Measurements from ENCODE around the gene NEK10.
"Not testable (repeated sequence)": the region's sequence is repeated elsewhere in the genome, so short reads cannot be mapped to it uniquely, and the experiment has no call there.

NEK10 gene

DNA sequence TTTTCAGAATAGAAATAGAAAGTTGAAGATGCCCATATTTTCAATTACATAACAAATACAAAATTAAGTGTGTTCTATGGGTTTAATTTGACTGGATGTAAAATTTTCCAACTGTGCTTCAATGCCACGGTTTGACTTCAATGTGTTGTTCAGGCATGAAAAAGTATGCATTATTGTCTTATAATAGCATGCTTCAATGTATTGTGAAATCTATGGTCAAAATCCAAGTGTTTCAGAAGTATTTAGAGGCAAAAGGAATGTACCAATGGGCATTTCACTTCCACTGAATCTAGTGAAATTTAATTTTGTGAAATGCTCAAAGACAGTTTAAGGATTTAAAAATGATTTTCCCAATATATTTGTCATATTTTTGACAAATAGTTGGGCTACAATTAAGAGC is 16.0 kb downstream of the NEK10 start:
- DNase-seq, result no peak

- DNase-seq, result no peak
These were observed 17.1 kb downstream of the NEK10 start for GRCh38 chr3:27352047-27352446.

- no peak for DNase-seq
These were observed 19.4 kb downstream of the NEK10 start for GRCh38 chr3:27349832-27350231.

DNA sequence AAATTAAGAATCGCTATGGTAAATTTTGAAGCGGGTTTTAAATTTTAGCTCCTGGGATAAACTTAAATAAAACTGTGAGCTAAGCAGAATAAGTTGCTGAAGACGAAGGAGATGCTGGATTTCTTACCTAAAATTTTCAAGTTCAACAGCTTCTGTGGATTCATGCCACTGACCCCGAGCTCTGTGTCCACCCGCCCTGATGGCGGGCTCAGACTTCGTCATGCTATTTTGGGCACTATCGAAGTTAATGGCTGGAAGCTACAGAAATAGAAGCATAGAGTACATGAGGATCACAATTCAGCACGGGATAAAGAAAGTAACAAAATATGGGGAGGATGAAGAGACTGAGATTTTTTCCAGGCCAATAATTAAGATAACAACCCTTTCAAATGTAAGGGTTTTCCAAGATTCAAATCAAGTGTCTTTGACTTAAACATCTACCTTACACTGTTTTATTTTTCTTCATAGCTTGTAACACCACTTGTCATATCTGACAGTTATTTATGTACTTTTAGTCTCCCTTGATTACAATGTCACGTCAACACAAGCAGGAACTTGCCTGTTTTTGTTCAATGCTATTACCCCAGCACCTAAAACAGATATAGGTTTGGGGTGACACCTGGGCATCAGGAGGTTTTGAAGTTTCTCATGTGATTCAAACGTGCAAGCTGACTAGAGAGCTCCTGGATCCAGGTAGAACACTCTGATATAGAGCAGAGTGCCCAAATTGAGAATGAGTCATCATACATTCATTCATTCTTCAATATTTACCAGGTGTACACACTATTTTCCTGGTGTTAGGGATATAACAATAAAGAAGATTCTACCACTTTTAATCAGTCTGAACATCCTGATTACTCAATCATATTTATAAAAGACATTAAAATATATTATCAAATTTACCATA is 23.0 kb downstream of the NEK10 start:
- no peak for DNase-seq

DNA sequence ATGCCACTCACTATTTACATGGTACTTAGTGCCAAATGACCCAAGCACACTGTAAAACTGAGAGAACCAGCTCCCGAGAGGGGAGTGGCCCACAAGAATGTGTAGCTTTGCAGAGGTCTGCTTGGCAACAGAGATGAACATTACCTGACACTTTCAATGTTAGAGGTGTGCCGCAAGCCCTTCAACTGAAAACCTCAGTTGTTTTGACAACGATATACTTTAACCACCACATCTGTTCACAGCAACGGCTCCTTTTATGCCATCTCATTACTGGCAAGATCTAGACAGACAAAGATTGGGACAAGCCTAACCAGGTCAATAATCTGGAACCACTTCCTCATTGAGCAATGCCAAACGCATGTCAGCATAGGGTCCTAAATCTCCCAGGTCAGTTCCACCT is 23.7 kb downstream of the NEK10 start:
- no peak for DNase-seq

- no peak for DNase-seq
These were observed 24.1 kb downstream of the NEK10 start for GRCh38 chr3:27345045-27345444.

DNA sequence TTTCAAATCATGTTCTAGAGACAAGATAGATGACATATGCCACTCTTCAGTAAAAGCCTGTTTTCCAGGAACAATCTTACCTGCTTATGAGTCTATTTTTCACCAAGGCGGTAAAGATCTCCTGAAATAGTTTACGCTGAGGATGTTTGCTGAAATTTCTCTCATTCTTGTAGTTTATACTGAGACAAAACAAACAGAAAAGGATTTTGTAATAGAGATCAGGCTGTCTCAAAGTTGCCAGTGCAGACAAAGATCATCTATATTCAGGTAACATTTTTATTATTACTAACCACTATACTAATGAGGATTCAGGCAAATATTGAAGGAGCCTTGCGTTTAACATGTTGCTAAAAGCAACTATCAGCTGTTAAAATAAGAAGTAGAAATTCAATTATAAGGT is 25.0 kb downstream of the NEK10 start:
- no peak for DNase-seq

DNA sequence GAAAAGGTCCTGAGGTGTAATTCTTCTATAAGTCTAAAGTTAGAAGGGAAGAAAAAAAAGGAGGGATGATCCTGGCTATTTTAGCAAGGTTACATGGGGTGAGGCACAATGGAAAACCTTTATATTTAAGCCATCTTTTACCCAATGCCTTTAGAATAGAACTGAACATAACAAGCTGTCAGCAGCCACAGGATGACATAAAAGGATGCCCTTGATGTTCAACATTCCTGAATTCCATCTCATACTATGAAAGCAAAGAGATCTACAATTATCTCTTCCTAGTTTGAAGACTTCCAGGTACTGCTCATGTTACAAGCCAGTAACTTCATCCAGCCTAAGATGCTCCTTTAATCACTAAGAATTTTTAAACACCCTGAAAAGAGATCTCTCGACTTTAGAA is 26.9 kb downstream of the NEK10 start:
- no peak for DNase-seq

- no peak for DNase-seq
These were observed 28.6 kb downstream of the NEK10 start for GRCh38 chr3:27340534-27340933.

DNA sequence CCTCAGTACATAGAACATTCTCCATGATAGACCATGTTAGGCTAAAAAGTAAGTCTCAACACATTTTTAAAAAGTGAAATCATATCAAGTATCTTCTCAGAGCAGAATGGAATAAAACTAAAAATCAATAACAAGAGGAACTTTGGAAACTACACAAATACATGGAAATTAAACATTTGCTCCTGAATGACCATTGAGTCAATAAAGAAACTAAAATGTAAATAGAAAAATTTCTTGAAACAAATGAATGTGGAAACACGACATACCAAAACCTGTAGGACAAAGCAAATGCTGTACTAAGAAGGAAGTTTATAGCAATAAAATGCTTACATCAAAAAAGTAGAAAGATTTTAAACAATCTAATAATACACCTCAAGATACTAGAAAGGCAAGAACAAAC is 33.6 kb downstream of the NEK10 start:
- DNase-seq, result no peak

DNA sequence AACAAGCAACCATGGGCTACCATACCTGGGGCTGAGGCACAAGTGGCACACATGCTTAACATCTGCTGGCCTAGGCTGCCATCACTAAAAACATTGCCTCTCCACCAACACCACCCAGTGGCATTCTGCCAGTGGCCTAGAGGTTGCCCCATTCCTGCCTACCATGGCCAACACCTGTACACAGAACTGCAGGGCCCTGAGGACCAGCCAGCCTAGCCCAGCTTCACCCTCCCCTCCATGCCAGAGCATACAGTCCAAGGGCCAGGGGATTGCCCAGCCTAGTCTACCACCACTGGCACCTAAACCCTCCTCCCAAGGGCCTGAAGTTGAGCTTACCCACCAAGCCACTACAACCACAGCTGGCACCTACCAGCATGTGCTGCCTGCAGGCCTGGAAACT is 35.3 kb downstream of the NEK10 start:
- DNase-seq, result no peak

GRCh38 chr3:27328982-27329762 is 40.0 kb downstream of the NEK10 start:
- DNase-seq, result not testable (repeated sequence)

DNA sequence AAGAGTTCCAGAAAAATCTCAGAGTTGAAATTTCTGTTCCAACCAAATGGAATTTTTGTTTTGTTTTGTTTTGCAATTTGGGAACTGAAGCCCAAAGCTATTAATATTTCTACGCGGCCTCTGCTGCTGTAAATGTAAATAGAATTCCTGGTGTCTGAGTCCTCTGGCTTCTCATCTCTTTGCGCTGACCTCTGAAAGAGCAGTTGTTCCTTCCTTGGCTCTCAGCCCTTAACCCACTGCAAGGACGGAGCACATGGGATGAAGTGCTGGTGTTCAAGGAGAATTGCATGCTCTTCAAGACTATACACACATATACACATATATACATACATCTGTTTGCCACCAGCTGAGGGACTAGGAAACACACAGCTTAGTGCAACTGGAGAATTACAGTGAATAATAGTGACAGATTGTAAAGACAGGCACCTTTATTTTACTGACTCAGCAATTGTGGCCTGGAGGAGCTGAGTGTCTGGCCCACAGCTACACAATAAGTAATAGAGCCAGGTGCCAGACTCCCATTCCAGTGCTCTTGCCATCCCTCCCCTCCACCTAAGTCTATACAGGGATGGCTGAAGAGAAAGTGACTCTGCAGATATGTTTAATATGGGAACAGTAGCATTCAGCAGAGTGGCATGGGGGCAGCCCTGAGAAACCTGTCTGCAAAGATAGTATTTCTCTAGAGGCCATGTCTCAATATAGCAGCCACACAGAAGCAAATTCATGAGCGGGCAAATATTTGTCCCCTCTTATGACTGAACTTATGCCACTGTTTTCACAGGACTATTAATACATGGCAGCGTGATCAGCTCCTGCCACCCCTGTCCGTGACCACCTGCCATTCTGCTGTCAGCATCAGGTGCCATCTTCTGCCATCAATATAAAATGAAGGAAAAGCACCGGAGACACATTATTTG is 42.3 kb downstream of the NEK10 start:
- no peak for DNase-seq

DNA sequence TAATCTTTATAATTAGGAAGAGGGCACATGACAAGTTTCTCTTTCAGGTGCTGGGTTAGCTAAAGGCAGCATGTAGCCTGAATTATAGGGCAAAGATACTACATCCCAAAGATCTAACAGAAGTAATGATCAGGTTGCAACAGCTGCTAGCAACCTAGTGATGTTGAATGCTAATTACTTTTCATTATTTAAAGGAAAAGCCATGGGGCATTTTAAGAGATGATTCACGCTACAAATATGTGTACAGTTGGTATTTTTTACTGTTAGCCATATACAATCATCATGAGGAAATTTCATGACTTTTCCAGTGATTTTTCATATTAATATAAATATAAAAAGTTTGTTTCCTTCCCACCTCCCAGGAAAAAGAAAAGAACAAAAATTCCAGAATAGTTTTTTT is 43.0 kb downstream of the NEK10 start:
- no peak for DNase-seq

DNA sequence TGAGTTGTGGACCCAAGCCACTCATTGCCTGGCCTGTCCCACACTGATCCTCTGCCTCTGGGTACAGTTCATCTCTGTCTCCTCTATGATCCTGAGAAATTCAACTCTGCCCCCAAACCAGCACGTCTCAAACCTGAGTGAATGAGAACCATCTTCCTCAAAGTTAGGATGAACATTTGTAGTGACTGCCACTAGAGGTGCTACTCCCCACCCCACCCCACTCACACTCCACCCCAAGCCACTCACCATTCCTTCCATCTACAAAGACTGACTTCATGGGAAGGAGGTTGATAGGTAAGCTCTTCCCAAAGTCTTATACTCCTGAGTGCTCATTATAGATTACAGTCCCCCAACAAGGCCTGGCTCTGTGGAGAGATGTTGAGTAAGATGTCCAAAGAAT is 43.8 kb downstream of the NEK10 start:
- DNase-seq, result no peak

DNA sequence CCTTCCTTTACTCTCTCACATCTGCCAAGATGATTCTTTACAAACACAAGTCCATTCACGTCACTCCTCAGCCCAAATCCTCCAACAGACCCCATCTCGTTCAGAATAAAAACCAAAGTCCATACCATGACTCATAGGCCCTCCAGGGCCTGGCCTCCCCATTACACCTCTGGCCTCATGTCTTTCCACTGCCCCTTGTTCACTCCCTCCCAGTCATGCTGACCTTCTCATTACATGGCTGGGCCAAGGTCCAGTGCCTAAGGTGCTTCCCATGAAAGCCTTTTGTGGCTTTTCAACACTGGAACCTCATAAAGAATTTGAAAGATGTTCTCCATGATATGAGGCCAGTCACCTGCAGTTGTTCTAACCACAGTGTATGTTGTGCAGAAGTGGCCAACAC is 44.5 kb downstream of the NEK10 start:
- DNase-seq, result no peak

GRCh38 chr3:27323087-27323570 is 46.1 kb downstream of the NEK10 start:
- DNase-seq, result no peak

- no peak for DNase-seq
These were observed 46.5 kb downstream of the NEK10 start for GRCh38 chr3:27322634-27323033.

DNA sequence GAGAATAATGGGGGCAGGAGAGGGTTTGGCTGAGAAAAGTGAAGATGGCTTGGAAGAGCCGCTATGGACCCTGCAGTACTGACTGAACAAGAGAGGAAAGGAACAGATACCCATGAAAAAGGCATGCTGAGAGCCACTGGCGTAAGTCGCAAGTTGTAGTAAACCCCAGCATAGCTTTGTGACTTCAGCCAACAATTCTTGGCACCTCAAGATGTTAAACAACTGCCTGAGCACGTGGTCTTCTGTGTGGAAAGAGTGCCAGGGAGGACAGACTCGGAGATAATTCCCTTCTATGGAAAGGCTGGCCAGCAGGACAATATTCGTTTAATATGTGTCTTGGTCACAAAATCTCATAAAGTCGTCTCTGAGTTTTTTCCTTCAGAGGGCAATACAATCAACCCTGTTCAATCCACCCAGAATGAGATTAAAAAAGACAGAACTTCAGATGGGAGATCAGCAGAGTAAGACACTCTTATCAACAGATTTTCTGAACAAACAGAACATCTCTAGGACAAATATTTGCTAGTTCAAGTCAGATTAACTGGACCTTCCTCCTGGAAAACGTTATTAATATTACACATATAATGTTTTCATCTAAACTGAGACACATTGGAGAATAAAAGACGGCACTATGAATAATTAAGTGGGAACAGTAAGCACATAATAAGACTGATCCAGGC is 49.2 kb downstream of the NEK10 start:
- DNase-seq, result no peak

- no peak for DNase-seq
These were observed 49.9 kb downstream of the NEK10 start for GRCh38 chr3:27319304-27319703.

DNA sequence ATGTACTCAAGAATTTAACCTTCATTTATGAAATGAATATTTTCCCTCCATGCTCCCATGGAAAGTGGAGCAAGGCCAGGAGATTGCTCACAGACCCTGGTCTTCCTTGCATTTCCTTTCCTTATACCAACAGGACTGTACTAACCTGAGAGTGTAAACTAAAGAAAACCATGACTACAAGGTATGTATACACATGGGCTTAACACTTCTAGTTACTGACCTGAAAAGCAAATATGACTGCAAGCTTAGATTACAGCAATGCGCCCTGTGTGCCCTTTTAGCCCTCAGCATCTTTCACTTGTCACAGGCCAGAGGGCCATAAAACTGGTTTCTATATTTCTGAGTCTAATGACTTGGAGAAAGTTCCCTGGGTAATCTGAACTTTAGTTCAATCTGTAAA is 52.1 kb downstream of the NEK10 start:
- DNase-seq, result no peak

DNA sequence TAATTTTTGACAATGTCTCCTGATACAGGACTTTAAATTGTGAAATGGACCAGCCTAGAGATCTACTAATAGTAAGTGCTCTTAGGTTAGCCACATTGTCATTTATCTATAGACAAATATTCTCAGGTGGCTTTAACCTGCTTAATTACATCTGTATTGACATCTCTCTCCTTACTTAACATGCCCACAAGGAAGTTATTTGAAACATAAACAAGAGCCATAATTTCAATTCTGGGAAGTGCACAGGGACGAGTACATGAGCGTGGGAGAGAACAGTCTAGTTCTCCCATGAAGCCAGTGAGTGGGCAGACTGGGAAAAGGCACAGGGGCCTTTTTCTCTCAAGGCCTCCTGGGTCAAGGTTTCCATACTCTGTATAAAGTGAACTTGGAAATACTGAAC is 54.2 kb downstream of the NEK10 start:
- DNase-seq, result no peak
